Activated effector memory CD4-positive, alpha-beta T cell treated with anti-CD3 and anti-CD28 coated beads, Interleukin-2, amount 50 U/mL, for 16 hours (primary cell): ENCODE data around the gene BCL10.
"Not testable (repeated sequence)": the region's sequence is repeated elsewhere in the genome, so short reads cannot be mapped to it uniquely, and the experiment has no call there.

ENCODE experiments used
- DNase-seq: peaks from one replicate; pipeline ENCODE4 v3.0.0-alpha.2; 2020

BCL10 gene

GRCh38 chr1:85262985-85263384, 13.4 kb downstream of the BCL10 start:
- no peak for DNase-seq

GRCh38 chr1:85259912-85260274, 16.5 kb downstream of the BCL10 start:
- DNase-seq = no peak

- DNase-seq = peak; percentile 100
These were observed 17.1 kb downstream of the BCL10 start, which contains the start of gene C1orf52 for GRCh38 chr1:85259118-85259911. C1orf52 (minus strand) TSS chr1:85259662; CDS start chr1:85259633, 29 bp downstream.

- DNase-seq = no peak
These were observed 17.8 kb downstream of the BCL10 start for GRCh38 chr1:85258536-85259117.

- not testable (repeated sequence) for DNase-seq
These were observed 27.4 kb downstream of the BCL10 start for GRCh38 chr1:85249042-85249441.

- no peak for DNase-seq
These were observed 30.5 kb downstream of the BCL10 start for GRCh38 chr1:85245891-85246290.

GRCh38 chr1:85245456-85245855, 31.0 kb downstream of the BCL10 start:
- no peak for DNase-seq

- no peak for DNase-seq
These were observed 32.0 kb downstream of the BCL10 start for GRCh38 chr1:85244271-85245061.

GRCh38 chr1:85243372-85243771, 33.1 kb downstream of the BCL10 start:
- no peak for DNase-seq

GRCh38 chr1:85240643-85241042, 35.8 kb downstream of the BCL10 start:
- no peak for DNase-seq

- no peak for DNase-seq
These were observed 36.2 kb downstream of the BCL10 start for GRCh38 chr1:85240174-85240601.

- DNase-seq = no peak
These were observed 38.8 kb downstream of the BCL10 start for GRCh38 chr1:85237613-85238012.

- no peak for DNase-seq
These were observed 46.0 kb downstream of the BCL10 start for GRCh38 chr1:85230305-85230977.

GRCh38 chr1:85229574-85230097, 46.8 kb downstream of the BCL10 start:
- no peak for DNase-seq

- no peak for DNase-seq
These were observed 47.5 kb downstream of the BCL10 start for GRCh38 chr1:85228972-85229371.

GRCh38 chr1:85225624-85226380, 50.6 kb downstream of the BCL10 start:
- DNase-seq = no peak

GRCh38 chr1:85224734-85225623, 51.5 kb downstream of the BCL10 start:
- DNase-seq = no peak

- DNase-seq = no peak
These were observed 52.1 kb downstream of the BCL10 start for GRCh38 chr1:85224295-85224694.

GRCh38 chr1:85223334-85223733, 53.1 kb downstream of the BCL10 start:
- no peak for DNase-seq

GRCh38 chr1:85220756-85221201, 55.7 kb downstream of the BCL10 start:
- no peak for DNase-seq
